Islet of Langerhans (tissue), 1 donor: Measurements from ENCODE around the gene ANKFN1.

ENCODE experiments used
- FAIRE-seq: peaks from one replicate; lab custom pipeline; 2011; peaks lifted over from hg19 to GRCh38; lab: Jason Lieb, UNC

ANKFN1 gene

DNA sequence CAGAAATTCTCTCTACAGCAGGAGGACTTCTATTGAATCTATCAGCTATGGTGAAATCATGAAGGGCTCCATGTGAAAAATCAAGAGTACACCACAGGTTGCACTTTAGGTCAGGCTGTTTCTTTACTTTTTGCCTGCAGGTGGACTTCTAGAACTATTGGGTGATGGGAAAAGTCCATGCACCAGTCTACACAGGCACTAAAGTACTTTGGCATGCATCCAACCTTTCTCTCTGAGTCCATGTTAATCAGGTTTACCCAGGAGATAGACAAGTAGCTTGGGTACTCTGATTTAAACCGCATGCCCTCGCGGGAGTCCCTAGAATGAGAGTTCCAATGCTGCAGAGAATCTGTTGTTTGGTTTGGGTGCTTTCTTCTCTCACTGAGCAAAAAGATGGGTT, 9.1 kb upstream of the ANKFN1 start:
- FAIRE-seq, result no peak

DNA sequence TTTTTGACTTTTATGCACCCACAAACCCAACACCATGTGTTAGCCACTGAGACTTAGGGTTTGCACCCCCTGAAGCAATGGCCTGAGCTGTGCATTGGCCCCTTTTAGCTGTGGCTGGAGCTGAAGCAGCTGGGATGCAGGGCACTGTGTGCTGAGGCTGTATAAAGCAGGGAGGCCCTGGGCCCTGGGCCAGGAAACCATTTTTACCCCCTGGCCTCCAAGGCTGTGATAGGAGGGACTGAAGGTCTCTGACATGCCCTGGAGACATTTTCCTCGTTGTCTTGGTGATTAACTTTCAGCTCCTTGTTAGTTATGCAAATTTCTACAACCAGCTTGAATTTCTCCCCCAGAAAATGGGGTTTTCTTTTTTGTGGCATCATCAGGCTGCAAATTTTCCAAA, 6.7 kb upstream of the ANKFN1 start:
- FAIRE-seq, result no peak

DNA sequence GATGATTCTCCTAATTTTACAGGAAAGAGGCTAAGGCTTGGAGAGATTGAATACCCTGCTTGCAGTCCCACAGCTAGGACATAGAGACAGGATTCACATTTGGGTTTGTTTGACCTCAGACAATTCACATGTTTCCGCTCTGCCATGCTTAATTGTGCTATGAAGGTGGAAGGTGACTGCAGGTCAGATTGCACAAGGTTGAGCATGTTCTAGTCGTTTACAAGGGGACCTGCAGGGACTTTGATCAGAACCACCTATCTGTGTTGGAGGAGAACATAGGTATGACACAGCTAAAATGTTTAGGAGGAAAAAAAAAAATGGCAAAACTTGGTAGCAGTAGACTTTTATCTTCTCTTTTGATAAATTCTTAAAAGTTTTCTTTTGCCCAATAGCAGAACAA, 4.9 kb upstream of the ANKFN1 start:
- FAIRE-seq, result no peak

DNA sequence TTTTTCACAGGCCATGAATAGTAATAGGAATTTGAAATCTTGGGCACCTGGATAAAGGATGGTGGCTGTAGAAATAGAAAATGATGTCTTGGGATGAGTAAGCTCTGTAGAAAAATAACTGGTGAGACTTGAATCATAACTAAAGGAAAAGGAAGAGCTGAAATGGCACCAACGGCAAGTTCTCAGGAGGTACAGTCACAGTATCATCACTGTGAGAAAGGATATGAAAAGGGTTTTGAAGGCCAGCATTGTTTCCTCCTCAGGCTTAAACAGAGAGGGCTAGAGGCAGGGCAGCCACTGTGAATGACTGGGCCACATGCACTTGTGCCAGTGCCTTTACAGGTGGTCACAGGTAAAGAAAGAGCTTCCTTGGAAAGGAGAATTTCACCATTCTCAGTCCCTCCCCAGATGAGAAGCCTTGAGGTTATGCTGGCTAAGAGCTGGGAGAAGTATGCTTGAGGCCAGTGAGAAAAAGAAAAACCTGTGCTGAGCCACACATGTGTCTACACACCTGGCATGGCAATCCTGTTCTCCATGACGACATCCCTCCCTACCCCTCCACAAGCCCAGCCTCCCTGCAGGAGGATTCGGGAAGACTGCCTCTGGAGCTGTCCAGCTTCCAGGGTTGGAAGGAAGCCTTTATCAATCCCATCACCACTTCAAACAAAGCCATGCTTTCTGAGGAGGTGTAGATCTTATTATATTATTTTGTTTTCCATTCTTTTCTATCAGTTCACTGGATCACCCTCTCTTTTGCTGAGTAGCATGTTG, 3.8 kb upstream of the ANKFN1 start:
- FAIRE-seq, result no peak

DNA sequence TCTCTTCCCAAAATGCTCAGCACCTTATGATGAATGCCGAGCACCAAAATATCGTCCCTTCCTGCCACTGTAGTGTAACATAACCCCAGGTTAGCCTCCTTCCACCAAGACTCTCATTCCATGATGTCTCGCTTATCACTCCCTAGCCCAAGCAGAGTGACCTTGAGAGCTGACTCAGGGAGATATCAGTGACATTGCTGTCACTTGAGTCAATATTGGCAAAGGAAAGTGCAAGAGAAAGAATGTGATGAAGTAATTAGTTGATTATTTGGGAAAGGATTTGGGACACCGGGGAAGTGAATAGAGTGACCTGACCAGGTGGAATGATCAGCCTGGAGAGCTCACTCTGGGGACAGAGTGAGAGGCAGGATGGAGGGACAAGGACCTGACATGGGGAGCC, 2.6 kb upstream of the ANKFN1 start:
- FAIRE-seq, result no peak

DNA sequence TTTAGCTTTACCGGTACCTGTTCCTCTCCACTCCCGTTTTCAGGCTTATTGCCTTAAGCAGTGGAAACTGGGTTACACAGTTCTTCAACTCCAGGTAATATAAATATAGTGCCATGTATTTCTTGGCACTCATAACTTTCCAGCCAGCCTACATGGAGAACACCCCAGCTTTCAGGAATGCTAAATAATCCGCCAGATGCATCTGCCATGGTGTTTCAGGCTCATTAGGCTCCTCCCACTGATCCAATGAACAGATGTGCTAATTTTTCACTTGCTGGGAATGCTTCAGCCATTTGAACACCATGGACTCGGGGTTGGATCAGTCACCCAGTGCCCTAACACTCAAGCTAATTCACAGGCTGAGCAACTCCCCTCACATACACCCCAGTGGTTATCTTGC, 4.6 kb downstream of the ANKFN1 start:
- FAIRE-seq, result no peak

DNA sequence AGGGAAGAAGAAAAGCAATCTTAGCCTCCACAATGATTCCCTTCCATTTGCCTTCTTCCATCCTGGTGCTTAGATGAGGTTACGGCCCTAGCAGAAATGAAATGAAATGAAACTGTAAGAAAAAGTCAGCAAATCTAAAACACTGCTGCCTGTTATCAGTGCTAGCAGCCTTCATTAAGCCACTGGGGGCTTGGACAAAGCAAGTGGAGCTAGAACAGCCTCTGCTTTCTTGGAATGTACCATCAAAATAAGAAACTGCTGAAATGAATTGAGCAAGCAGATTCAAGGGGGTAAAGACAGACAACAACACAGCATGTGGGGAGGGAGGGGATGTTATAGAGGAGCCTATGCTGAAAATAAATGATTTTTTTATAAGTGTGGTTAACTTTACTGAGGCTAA, 5.1 kb downstream of the ANKFN1 start:
- no peak for FAIRE-seq

DNA sequence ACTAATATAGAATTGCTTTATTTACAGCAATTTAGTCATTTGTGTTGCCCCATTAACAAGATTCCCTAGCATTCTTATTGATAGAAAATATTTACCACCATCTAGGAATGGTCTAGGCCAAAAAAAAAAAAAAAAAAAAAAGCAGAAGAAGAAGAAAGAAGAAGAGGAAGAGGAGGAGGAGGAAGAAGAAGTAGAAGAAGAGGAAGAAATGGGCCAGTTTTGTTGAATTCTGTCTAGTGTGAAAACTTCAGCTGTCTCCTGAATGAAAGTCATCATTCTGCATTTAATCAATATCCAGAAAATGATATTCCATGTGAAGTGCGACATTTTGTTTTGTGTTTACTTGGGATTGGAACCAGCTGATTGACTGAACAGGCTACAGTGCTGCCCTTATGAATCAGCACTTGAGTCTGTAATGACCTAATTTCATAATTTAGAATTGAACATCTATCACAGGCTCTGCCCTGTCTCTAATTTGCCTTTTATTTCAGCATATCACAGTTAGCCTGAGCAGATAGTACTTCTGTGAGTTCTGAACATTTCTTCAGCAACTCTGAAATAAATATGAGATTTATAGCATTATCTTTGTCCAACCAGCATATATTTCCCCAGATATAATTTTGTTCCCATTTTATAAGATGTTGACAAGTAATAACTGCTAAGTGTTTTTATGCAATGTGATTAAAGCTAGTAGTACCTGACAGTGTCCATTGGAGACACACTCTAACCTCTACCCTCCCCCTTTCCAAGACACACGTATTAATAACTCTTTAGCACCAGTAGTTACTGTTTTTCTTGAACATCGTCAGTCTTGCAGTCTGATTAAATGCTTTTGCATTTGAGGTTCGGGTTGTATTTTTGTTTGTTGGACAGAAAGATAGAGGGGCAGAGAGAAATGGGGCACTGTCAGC, 5.9 kb downstream of the ANKFN1 start:
- no peak for FAIRE-seq

DNA sequence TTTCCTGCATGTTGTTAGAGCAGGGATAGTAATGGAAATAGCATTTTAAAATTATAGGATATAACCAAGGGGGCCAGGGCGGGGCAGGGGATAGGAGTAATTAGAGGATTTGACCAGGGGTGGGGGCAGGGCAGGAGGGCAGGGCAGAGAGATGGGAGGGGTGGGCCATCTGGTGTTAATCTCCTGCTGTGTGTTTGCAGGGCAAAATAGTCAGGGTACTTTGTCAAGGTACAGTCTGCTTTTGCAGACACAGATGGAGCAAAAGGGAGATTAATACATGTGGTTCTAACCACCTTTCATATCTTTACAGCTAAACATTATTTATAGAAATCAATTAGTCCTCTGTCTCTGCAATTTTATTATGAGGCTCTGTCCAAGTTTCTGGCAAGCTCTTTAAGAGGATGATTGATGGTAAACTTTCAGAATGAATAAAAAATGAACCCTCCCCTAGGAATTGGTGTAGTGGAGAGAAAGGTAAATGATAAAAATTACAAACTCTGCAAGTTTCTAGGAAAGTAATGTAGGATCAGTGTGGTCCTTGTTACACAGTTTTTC, 6.6 kb downstream of the ANKFN1 start:
- FAIRE-seq, result no peak

DNA sequence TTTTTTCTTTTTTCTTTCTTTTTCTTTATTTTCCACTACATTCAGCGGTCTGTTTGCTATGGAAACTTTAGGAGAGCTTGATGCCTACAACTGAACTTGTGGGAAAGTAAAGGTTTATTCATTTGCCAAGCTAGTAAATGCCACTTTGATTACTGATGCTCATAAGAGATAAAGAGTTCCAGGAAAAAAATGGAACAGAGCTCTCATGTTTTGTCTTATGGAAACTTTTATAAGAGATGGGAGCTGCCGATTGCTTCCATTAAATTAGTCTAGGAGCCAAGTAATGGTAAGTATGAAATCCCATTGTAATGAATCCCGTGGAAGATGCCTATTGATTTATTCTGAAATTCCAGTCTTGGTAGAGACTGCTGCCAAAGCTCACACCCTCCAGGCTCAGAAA, 7.1 kb downstream of the ANKFN1 start:
- FAIRE-seq, result no peak

DNA sequence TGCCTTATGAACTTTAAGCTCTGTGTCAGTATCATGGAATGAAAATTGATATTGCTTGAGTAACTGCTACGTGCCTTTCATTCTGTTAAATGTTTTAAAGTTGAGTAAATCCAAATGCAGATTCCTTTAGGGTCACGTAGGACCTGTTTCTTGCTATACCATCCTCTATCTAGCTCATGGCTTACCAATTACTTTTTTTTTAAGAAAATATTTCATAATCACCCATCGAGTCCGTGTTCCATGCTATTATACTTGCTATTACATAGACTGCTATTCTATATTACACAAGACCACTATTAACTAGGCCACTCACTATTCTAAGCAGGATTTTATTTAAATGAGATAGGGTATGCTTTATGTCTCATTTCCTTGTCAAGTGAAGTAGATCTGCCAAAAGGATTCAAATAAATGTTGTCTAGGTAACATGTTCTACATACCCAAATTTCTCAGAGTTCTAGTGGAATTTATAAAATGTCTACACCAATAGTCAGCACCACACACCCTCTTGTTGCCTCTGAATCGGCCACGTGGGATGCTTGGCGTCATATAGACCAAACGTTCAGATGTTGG, 11.9 kb downstream of the ANKFN1 start:
- no peak for FAIRE-seq

DNA sequence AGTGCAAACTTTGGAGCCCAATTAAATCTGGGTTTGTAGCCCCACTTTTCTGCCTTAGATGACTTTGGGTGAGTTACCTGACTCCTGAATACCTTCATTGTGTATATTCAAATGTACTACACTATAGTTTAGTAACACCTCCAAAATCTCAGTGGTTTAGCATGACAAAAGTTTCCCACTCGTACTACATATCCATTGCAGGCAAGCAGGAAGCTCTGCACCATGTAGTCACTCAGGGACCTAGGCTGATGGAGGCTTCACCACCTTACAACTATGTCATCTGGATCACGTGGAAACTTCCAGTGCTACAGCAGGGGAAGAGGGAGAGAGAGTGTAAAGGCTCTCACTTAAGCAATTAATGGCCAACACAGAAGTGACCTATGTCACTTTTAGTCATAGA, 14.2 kb downstream of the ANKFN1 start:
- FAIRE-seq, result no peak

DNA sequence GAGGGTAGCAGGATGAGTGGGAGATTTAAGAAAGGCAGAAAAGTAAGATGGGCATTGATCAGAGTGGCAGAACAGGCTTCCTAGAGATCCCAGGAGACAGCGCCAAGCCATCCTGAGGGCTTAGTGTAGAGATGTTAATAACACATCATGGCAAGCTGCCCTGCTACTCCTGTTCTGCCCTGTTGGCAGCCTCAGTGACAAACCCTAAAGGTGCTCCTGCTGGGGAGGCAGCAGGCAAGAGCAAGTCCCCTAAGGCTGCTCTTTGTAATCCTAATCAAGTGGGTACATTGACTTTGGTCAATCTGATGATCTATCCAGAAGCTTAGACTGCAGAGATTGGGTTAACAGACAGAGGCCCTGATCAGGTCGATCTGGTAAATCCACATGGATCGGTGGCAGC, 16.3 kb downstream of the ANKFN1 start:
- FAIRE-seq, result no peak

DNA sequence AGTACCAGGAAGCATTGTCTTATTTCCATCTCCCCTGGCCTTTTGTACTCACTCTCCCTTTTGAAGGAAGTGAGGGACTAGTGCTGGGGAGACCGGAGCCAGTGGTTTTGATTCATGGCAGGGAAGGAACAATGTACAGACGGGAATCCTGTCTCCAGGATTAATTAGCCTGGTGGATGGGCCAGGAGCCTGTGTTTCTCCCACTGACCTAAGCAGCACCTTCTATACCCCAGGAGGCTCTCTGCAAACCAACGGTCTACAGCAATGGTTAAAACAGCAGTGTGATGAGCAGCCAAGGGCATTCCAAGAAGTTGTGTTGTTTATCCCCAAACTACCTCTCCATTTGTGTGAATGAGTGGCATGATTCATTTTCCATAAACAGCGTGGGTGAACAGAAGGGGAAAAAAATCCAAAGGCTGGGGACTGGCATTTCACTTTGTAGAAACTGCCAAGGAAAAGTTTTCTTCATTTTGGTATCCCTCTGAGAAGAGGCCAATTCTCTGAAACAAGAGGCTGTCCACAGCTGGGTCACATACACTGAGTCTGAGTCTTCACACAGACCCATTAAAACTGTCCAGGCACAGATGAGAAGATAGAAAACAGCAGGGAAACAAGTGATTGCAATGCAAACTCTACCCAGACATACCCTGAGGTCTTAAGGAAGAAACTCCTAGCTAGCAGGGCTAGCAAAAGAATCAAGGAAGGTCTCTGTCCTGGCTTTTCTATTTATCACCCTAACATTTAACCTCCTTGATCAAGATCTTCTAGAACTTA, 18.1 kb downstream of the ANKFN1 start:
- FAIRE-seq, result no peak

DNA sequence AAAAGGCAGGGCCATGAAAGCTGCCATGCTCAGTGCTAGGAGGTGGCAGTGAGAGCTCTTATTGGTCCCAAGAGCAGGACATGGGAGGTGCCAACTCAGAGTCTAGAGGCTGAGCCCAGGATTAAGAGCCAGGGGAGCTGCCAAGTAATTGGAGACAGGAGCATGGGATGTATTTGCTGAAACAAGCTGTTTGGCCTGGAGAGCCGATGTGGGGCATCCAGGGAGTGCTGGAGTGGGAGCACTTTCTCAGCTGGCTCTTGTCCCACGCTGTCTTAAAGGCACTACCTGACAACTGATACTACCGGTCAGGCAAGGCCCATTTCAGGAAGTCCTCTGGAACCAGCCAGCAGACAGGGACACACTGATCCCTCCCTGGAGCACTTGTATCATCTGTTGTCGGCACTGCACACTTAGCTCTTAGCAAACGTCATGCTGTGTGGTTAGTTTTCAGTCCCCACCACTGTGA, 19.3 kb downstream of the ANKFN1 start:
- no peak for FAIRE-seq

DNA sequence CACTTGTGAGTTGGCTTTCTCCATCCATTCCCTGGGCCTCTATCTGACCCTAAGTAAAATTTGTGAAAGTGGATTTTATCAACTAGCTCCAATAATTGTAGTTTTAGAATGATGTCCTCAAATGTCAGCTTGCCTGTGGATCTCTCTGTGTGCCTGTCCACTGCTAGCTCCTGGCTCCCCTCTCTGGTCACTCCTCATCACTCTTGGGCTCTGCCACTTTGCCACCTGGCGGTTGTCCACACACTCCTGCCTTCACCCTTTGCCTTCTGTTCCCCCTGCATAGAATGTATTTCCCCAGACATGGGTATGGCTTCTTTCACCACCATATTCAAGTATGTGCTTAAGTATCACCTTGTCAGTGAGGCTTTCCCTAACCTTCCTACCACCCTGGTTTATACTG, 19.8 kb downstream of the ANKFN1 start:
- no peak for FAIRE-seq

DNA sequence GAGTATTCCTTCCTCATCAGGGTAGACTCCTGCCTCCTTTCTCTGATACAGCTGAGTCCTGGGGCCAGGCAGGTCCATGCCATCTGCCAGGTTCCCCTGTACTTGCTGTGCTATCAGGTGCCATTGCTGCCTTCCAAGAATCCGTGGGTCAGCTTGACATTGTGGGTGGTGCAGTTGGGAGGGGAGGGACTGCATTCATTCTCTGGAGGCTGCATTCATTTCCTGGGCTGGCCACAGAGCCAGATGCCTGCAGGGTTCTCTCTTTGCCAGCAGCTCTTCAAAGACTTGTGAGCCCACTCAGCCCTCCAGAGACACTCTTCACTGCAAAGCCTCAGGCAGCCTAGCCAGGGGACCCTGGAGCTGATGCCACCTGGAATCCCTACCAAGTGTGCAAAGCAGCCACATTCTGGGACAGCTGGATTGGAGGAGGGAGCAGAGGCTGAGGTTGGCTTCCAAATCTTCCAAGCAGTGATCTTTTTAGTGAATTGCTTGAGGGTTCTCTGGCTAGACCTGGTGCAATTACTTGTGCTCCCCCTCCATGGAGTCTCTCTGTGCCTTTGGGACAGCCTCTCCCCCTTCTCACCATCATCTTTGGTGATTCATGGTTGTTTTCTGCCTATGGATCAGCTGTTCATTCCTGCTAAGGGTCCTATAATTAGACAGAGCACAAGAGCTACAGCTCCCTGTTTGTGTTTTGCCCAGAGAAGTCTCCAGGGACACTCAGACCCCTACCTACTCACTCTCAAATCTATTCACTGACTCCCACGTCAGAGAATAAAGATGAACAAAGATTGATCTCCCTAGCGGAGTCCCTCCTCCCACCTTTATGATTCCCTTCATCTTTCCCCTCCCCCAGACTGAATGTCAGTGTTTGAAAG, 20.9 kb downstream of the ANKFN1 start:
- no peak for FAIRE-seq

DNA sequence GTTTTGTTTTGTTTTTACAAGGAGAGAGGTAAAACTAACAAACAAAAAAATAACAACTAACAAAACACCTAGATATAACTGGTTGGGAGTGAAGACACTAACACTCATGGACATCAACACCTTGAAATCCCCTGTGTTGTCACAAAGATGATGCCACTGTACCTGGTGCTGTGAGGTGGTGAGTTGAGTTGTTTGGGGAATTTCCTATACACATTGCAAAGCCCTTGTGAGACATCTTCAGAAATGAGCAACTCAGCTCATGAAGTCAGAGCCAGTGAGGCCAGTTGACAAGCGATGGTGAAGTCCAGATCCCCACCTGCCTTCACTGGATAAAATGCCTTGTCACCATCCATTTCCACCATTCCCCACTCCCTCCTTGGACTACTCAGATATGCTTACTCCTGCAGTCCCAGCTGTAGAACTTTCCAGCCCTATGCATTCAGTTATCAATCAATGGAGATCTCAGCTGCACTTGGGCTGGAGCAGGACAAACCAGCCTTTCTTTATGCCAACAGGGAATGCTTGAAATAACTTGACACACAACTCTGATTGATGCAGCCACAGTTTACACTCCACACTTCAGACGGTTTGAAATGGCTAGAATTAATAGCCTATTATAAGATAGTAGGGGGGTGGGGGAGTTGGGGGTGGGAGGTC, 22.2 kb downstream of the ANKFN1 start:
- FAIRE-seq, result no peak

DNA sequence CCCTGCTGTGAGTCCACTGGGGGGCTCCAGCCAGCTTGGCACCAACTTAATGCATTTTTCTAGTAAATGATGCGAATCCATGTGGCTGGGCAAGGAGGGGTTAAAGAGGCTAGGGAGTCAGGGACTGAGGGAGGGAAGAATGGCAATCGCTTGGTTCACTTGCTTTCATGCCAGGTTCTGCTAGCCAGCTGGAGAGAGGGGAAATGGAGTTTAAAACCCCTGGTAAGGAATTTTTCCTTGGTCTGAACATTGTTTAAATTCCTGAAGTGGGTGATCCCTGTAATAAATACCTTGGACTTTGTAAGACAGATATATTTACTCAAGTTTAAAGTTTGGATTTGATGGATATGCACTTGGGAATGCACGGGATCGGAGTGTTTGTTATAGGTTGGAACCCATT, 22.8 kb downstream of the ANKFN1 start:
- FAIRE-seq, result no peak

DNA sequence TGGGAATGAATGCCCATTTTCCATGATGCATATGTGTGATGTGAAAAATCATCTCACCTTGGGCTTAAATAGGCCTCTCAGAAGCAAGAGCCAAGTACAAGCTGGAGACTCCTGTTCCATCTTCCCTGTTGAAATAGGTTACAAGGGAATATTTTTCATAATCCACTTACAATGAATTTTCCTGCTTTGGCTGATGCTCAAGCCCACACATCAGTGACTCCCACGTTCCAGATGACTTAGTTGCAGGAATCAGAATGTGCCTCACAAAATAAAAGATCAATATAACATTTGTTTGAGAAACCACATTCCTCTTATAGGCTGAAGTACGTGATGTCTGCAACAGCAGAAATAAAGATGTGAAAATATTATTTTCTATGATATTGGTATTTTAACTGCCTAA, 24.1 kb downstream of the ANKFN1 start:
- FAIRE-seq, result no peak

DNA sequence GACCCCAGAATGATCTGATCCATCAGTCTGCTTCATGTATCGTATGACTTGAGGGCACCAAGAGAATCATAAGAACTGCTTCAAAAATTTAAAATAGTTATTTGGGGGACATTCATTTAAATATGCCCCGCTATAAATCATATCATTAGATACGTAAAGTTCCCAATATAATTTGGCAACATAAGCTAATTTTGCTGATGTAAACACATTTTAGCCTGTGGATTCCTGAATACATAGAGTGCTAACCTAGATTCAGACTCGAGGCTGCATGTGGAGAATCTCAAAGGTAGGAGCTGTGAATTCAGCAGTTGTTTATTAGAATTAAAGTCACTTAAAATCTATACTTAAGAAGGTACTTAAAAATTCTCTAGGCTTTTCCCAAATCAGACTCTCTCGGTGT, 24.9 kb downstream of the ANKFN1 start:
- FAIRE-seq, result no peak
